Measurements from ENCODE around the gene BCAS1. TPM values are rescaled to one million over a fixed set of nuclear protein-coding genes. Genes with fewer than 3 reads are reported as not detected.

The BCAS1 gene
- total and polyA plus RNA-seq, 10 of the 15 experiments (the other 5 are each of a cell fraction or from before 2014, with no cell fraction given), result 0.21 to 1.4 (median 0.55) TPM

DNA sequence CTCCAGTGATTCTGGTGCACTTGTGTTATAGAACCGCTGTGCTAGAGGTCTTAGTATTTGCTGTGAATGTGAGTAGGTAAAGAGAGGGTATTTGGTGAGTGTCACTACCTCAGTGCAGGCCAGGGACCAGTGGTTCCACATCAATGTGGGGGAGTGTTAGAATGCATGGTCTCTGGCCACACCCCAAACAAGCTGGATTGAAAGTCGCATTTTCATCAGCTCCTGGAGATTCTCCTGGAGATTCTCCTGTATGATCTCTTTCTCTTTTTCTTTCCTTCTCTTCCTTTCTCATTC is 26.8 kb upstream of the BCAS1 start:
- H3K4me1 ChIP-seq (ENCODE audit: control insufficient read depth, insufficient read depth, low read length), result no peaks in the 10 kb centered on the region
- H3K9me3 ChIP-seq (replicated peaks; ENCODE audit: control insufficient read depth, insufficient read depth, low read length), result no peaks in the 10 kb centered on the region
- ATAC-seq (peak; percentile 29; the same call in 2 of the 3 replicates), DNase-seq (ENCODE audit: low read depth, low spot score) (no peak), FAIRE-seq (no peak)
- no TSS peak for BruUV-seq (replicated peaks)
- H4K20me1 ChIP-seq (ENCODE audit: control insufficient read depth, insufficient read depth), result no peaks in the 10 kb centered on the region
- 85% methylated on average over 2 of the region's 2 CpGs for WGBS (ENCODE audit: insufficient coverage, insufficient replicate concordance, low lambda C conversion rate, missing lambda C conversion rate)
- RAD21 ChIA-PET (ENCODE audit: unreplicated experiment), result interaction anchor here (1.0 to 2.1 kb wide), 3 partner anchors 33 to 102 kb away, joined by 3 to 9 read pairs (median 8); no protein-coding TSS in a partner anchor
- in situ Hi-C loops (cut with MboI) (no loop called here), intact Hi-C loops (cut with micrococcal nuclease; ENCODE audit: unreplicated experiment) (loop anchor here (2.0 kb wide), 1 partner anchor 550 kb away; no protein-coding TSS in a partner anchor)
- H3K4me2 ChIP-seq (ENCODE audit: control insufficient read depth, insufficient read depth), result no peak overlapping the region
- H3K27ac ChIP-seq (ENCODE audit: control insufficient read depth, insufficient read depth), result no peak overlapping the region
- POLR2A ChIA-PET, result no interaction called here
- SMC1A ChIA-PET (ENCODE audit: uncharacterized antibody, unreplicated experiment), result interaction anchor here (1.0 to 7.3 kb wide), 7 partner anchors 8 to 110 kb away, joined by 3 to 78 read pairs (median 14); partner anchors contain the start of gene PFDN4
- CTCF ChIA-PET, result interaction anchor here (0.6 to 11.6 kb wide), 14 partner anchors 8 to 546 kb away, joined by 3 to 153 read pairs (median 5); partner anchors contain the start of gene PFDN4
- no peaks in the 10 kb centered on the region for H3K79me2 ChIP-seq (ENCODE audit: control insufficient read depth, insufficient read depth, low read length)
- no peak overlapping the region for H2AFZ ChIP-seq (ENCODE audit: control insufficient read depth, low read depth, low read length)
- H3K36me3 ChIP-seq (ENCODE audit: control insufficient read depth in 2 of 2, insufficient read depth in 2 of 2, low read length in 1 of 2), result no peaks in the 10 kb centered on the region
- TF ChIP-seq, protein P1, sequence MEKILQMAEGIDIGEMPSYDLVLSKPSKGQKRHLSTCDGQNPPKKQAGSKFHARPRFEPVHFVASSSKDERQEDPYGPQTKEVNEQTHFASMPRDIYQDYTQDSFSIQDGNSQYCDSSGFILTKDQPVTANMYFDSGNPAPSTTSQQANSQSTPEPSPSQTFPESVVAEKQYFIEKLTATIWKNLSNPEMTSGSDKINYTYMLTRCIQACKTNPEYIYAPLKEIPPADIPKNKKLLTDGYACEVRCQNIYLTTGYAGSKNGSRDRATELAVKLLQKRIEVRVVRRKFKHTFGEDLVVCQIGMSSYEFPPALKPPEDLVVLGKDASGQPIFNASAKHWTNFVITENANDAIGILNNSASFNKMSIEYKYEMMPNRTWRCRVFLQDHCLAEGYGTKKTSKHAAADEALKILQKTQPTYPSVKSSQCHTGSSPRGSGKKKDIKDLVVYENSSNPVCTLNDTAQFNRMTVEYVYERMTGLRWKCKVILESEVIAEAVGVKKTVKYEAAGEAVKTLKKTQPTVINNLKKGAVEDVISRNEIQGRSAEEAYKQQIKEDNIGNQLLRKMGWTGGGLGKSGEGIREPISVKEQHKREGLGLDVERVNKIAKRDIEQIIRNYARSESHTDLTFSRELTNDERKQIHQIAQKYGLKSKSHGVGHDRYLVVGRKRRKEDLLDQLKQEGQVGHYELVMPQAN (conservative IDR thresholded peaks at IDR 0.05), result no peak
- 0 out of 2 replicates have a peak, but pooled peaks have one; percentile 16 for TF ChIP-seq NFXL1 (IDR thresholded peaks at IDR 0.05; ENCODE audit: borderline replicate concordance)
- no peak overlapping the region for H3K9ac ChIP-seq (ENCODE audit: control insufficient read depth, insufficient read depth, low read length)
- H3K4me3 ChIP-seq, result no peak overlapping the region
- no peaks in the 10 kb centered on the region for H3K27me3 ChIP-seq (replicated peaks in 1 of 2; ENCODE audit: control insufficient read depth in 2 of 2, insufficient read depth in 2 of 2, low read length in 1 of 2)

DNA sequence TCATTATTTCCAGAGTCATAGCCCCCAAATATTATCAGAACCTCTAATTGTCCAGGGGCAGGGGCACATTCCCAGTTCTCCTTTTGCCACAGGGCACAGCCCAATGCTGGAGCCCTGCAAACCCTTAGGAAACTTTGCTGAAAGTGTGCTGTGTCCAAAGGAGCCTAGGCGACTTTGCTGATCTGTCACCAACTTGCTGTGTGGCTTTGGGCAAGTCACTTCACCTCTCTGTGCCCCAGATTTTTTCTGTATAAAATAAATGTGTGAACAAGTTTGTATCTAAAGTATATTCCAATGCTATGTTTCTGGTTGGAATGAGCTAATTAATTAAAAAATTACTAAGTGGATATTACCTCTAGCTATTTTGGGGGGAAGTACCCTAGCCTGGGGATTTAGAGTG is 25.4 kb upstream of the BCAS1 start:
- POLR2A ChIA-PET, result no interaction called here
- H4K20me1 ChIP-seq (ENCODE audit: control insufficient read depth, insufficient read depth), result no peaks in the 10 kb centered on the region
- BruUV-seq (replicated peaks), result no TSS peak
- no peaks in the 10 kb centered on the region for H3K9me3 ChIP-seq (replicated peaks; ENCODE audit: control insufficient read depth, insufficient read depth, low read length)
- no peak for FAIRE-seq
- SMC1A ChIA-PET (ENCODE audit: uncharacterized antibody, unreplicated experiment), result interaction anchor here (0.7 to 7.3 kb wide), 10 partner anchors 9 to 551 kb away, joined by 3 to 78 read pairs (median 6); partner anchors contain the start of gene PFDN4
- CTCF ChIA-PET, result interaction anchor here (0.7 to 11.6 kb wide), 16 partner anchors 9 to 550 kb away, joined by 3 to 153 read pairs (median 3); partner anchors contain the start of gene PFDN4
- ATAC-seq, result no peak
- intact Hi-C loops (cut with micrococcal nuclease; ENCODE audit: unreplicated experiment) (loop anchor here (1.0 to 2.0 kb wide), 2 partner anchors 103 to 551 kb away; no protein-coding TSS in a partner anchor), in situ Hi-C loops (cut with MboI) (no loop called here)
- TF ChIP-seq, protein P2, sequence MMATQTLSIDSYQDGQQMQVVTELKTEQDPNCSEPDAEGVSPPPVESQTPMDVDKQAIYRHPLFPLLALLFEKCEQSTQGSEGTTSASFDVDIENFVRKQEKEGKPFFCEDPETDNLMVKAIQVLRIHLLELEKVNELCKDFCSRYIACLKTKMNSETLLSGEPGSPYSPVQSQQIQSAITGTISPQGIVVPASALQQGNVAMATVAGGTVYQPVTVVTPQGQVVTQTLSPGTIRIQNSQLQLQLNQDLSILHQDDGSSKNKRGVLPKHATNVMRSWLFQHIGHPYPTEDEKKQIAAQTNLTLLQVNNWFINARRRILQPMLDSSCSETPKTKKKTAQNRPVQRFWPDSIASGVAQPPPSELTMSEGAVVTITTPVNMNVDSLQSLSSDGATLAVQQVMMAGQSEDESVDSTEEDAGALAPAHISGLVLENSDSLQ (IDR thresholded peaks at IDR 0.05), result no peak
- TF ChIP-seq SP1 (IDR thresholded peaks at IDR 0.05; ENCODE audit: low read depth, low read length) (no peak), JUNB (IDR thresholded peaks at IDR 0.05) (no peak), ZNF622 (IDR thresholded peaks at IDR 0.05) (no peak), HDAC2 (IDR thresholded peaks at IDR 0.05) (no peak), ZNF274 (IDR thresholded peaks at IDR 0.05; ENCODE audit: insufficient read depth, insufficient read length) (no peak), ZNF384 (IDR thresholded peaks at IDR 0.05; ENCODE audit: borderline replicate concordance, low read depth, low read length) (no peak), PAX8 (IDR thresholded peaks at IDR 0.05) (no peak), RAD51 (IDR thresholded peaks at IDR 0.05) (no peak), TBL1XR1 (IDR thresholded peaks at IDR 0.05; ENCODE audit: low read depth, low read length) (no peak), CHD2 (IDR thresholded peaks at IDR 0.05; ENCODE audit: borderline replicate concordance, low read depth, low read length) (no peak)
- TF ChIP-seq, protein P3, sequence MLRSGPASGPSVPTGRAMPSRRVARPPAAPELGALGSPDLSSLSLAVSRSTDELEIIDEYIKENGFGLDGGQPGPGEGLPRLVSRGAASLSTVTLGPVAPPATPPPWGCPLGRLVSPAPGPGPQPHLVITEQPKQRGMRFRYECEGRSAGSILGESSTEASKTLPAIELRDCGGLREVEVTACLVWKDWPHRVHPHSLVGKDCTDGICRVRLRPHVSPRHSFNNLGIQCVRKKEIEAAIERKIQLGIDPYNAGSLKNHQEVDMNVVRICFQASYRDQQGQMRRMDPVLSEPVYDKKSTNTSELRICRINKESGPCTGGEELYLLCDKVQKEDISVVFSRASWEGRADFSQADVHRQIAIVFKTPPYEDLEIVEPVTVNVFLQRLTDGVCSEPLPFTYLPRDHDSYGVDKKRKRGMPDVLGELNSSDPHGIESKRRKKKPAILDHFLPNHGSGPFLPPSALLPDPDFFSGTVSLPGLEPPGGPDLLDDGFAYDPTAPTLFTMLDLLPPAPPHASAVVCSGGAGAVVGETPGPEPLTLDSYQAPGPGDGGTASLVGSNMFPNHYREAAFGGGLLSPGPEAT (IDR thresholded peaks at IDR 0.05; ENCODE audit: low read depth), result no peak
- no peak overlapping the region for H3K4me3 ChIP-seq
- RAD21 ChIA-PET (ENCODE audit: unreplicated experiment), result no interaction called here
- no peak overlapping the region for H3K27ac ChIP-seq (ENCODE audit: control insufficient read depth, insufficient read depth)
- no peak for DNase-seq (ENCODE audit: low read depth, low spot score)
- H3K36me3 ChIP-seq (ENCODE audit: control insufficient read depth in 2 of 2, insufficient read depth in 2 of 2, low read length in 1 of 2), result no peaks in the 10 kb centered on the region
- no peak overlapping the region for H2AFZ ChIP-seq (ENCODE audit: control insufficient read depth, low read depth, low read length)
- 63% methylated on average over 1 of the region's 1 CpG for WGBS (ENCODE audit: insufficient coverage, insufficient replicate concordance, low lambda C conversion rate, missing lambda C conversion rate)
- no peaks in the 10 kb centered on the region for H3K79me2 ChIP-seq (ENCODE audit: control insufficient read depth, insufficient read depth, low read length)
- H3K9ac ChIP-seq (ENCODE audit: control insufficient read depth, insufficient read depth, low read length), result no peak overlapping the region
- H3K4me1 ChIP-seq (ENCODE audit: control insufficient read depth, insufficient read depth, low read length), result peaks cover 3% of the 10 kb centered on the region
- H3K4me2 ChIP-seq (ENCODE audit: control insufficient read depth, insufficient read depth), result no peak overlapping the region
- no peaks in the 10 kb centered on the region for H3K27me3 ChIP-seq (replicated peaks in 1 of 2; ENCODE audit: control insufficient read depth in 2 of 2, insufficient read depth in 2 of 2, low read length in 1 of 2)
